H1 (cell line): ENCODE data around the gene IGF2R. TPM values are rescaled to one million over a fixed set of nuclear protein-coding genes. Genes with fewer than 3 reads are reported as not detected.

Experiments used
- CTCF ChIA-PET: fragments of 300-600 bp; sonication (Branson Sonifier 250); formaldehyde crosslinking; loops from one replicate; lab custom pipeline; 2021; ENCODE audit not compliant: partially characterized antibody; lab: Charles Lee
- POLR2A ChIA-PET: fragments of 300-600 bp; sonication (Branson Sonifier 250); formaldehyde crosslinking; loops from one replicate; lab custom pipeline; 2021; ENCODE audit warnings: inconsistent platforms; ENCODE audit not compliant: partially characterized antibody; lab: Charles Lee
- DNase-seq, 2 experiments: peaks; one replicate each; pipeline versions ENCODE4 v3.0.0 to v3.0.0-alpha.2; 2010 to 2022; ENCODE audit warnings: low spot score in 2 of 2, low read depth in 1 of 2, mixed read lengths in 1 of 2
- FAIRE-seq: peaks from 2 replicates; lab custom pipeline; 2011; peaks lifted over from hg19 to GRCh38; lab: Jason Lieb, UNC
- H2AFZ ChIP-seq: 2 replicates; pipeline ENCODE4 v1.8.1; 2012; ENCODE audit warnings: low read length, inconsistent platforms
- H2AK5ac ChIP-seq: 2 replicates; pipeline ENCODE4 v1.6.1; 2013; ENCODE audit warnings: low read depth, low read length
- H2BK120ac ChIP-seq: replicated peaks from 2 replicates; pipeline ENCODE3; 2013; ENCODE audit warnings: low read depth, low read length, inconsistent platforms
- H2BK12ac ChIP-seq: 2 replicates; pipeline ENCODE4 v1.6.1; 2013; ENCODE audit warnings: low read depth, low read length
- H2BK15ac ChIP-seq: 2 replicates; pipeline ENCODE4 v1.6.1; 2013; ENCODE audit warnings: low read length
- H2BK20ac ChIP-seq: 2 replicates; pipeline ENCODE4 v1.6.1; 2013; ENCODE audit warnings: low read length
- H2BK5ac ChIP-seq: 2 replicates; pipeline ENCODE4 v1.6.1; 2013; ENCODE audit warnings: low read depth, low read length
- H3K14ac ChIP-seq: 2 replicates; pipeline ENCODE4 v1.6.1; 2013; ENCODE audit warnings: inconsistent platforms; ENCODE audit not compliant: insufficient read length
- H3K18ac ChIP-seq: 2 replicates; pipeline ENCODE4 v1.6.1; 2013; ENCODE audit warnings: low read length; ENCODE audit errors: extremely low read depth
- H3K23ac ChIP-seq: 2 replicates; pipeline ENCODE4 v1.6.1; 2013; ENCODE audit warnings: inconsistent platforms; ENCODE audit not compliant: insufficient read length
- H3K23me2 ChIP-seq: 2 replicates; pipeline ENCODE4 v1.6.1; 2013; ENCODE audit warnings: low read depth, low read length
- H3K27ac ChIP-seq: 2 replicates; pipeline ENCODE4 v1.6.1; 2011; ENCODE audit warnings: low read depth, low read length, inconsistent platforms
- H3K27me3 ChIP-seq, 4 experiments: replicated peaks in 1 of 4; 1 replicate in 1 of 4; 2 replicates in 3 of 4; pipeline versions ENCODE4 v1.6.1 to v1.8.1; 2011 to 2013; ENCODE audit warnings: low read length in 3 of 4, mild to moderate bottlenecking in 3 of 4, inconsistent platforms in 2 of 4, mixed read lengths in 2 of 4, moderate library complexity in 1 of 4; ENCODE audit not compliant: control insufficient read depth in 3 of 4, insufficient read depth in 3 of 4; ENCODE audit errors: extremely low read depth in 1 of 4
- H3K36me3 ChIP-seq, 4 experiments: 2 replicates each; pipeline versions ENCODE4 v1.6.1 to v1.8.1; 2011 to 2013; ENCODE audit warnings: mild to moderate bottlenecking in 4 of 4, low read length in 3 of 4, moderate library complexity in 2 of 4, control low read depth in 1 of 4, inconsistent platforms in 1 of 4; ENCODE audit not compliant: insufficient read depth in 4 of 4, control insufficient read depth in 2 of 4
- H3K4ac ChIP-seq: replicated peaks from 2 replicates; pipeline ENCODE3; 2013; ENCODE audit warnings: low read length, low read depth, mixed read lengths, inconsistent platforms; ENCODE audit not compliant: insufficient read length
- H3K4me1 ChIP-seq, 4 experiments: replicated peaks in 1 of 4; 1 replicate in 1 of 4; 2 replicates in 3 of 4; pipeline versions ENCODE4 v1.6.1 to v1.8.1; 2011 to 2013; ENCODE audit warnings: low read length in 3 of 4, inconsistent platforms in 2 of 4, mixed read lengths in 1 of 4; ENCODE audit not compliant: insufficient read depth in 4 of 4, control insufficient read depth in 3 of 4
- H3K4me2 ChIP-seq, 2 experiments: 2 replicates each; pipeline versions ENCODE4 v1.6.1 to v1.8.1; 2011 to 2013; ENCODE audit warnings: low read depth in 2 of 2, low read length in 2 of 2, control low read depth in 1 of 2, inconsistent platforms in 1 of 2, mild to moderate bottlenecking in 1 of 2; ENCODE audit not compliant: insufficient read depth in 1 of 2
- H3K4me3 ChIP-seq, 4 experiments: fragments of 200-600, 300-600 bp in 1 of 4; sonication (generic), shearing (Covaris generic), sonication (Bioruptor Twin) in 1 of 4; 2 replicates each; pipeline versions ENCODE4 v1.5.1 to v1.8.1; 2011 to 2016; ENCODE audit warnings: low read length in 4 of 4, low read depth in 3 of 4, control low read depth in 2 of 4, inconsistent platforms in 2 of 4, mild to moderate bottlenecking in 2 of 4, mixed read lengths in 1 of 4, moderate library complexity in 1 of 4; ENCODE audit not compliant: insufficient read depth in 2 of 4; ENCODE audit errors: extremely low read depth in 1 of 4
- H3K56ac ChIP-seq: replicated peaks from 2 replicates; pipeline ENCODE3; 2013; ENCODE audit warnings: low read depth, mild to moderate bottlenecking, mixed read lengths, low read length, inconsistent platforms; ENCODE audit not compliant: insufficient read length
- H3K79me1 ChIP-seq: 2 replicates; pipeline ENCODE4 v1.6.1; 2013; ENCODE audit warnings: low read depth, low read length, control low read depth
- H3K79me2 ChIP-seq, 2 experiments: 2 replicates each; pipeline versions ENCODE4 v1.6.1 to v1.8.1; 2012 to 2013; ENCODE audit warnings: low read length in 2 of 2, mild to moderate bottlenecking in 2 of 2, inconsistent platforms in 1 of 2; ENCODE audit not compliant: insufficient read depth in 2 of 2, control insufficient read depth in 1 of 2
- H3K9ac ChIP-seq, 4 experiments: replicated peaks in 1 of 4; 1 replicate in 1 of 4; 2 replicates in 3 of 4; pipeline versions ENCODE4 v1.6.1 to v1.8.1; 2011 to 2013; ENCODE audit warnings: low read depth in 3 of 4, low read length in 3 of 4, control low read depth in 2 of 4, mild to moderate bottlenecking in 2 of 4, moderate library complexity in 2 of 4, inconsistent platforms in 1 of 4; ENCODE audit errors: extremely low read depth in 1 of 4
- H3K9me3 ChIP-seq, 2 experiments: 2 replicates each; pipeline versions ENCODE4 v1.6.1 to v1.8.1; 2012 to 2013; ENCODE audit warnings: mild to moderate bottlenecking in 2 of 2, moderate library complexity in 2 of 2, control low read depth in 1 of 2, inconsistent platforms in 1 of 2, low read depth in 1 of 2, low read length in 1 of 2, mixed read lengths in 1 of 2; ENCODE audit not compliant: insufficient read depth in 2 of 2
- H4K20me1 ChIP-seq, 2 experiments: replicated peaks in 1 of 2; 2 replicates each; pipeline versions ENCODE3 to v1.8.1; 2011 to 2013; ENCODE audit warnings: inconsistent platforms in 2 of 2, low read length in 2 of 2, mild to moderate bottlenecking in 1 of 2; ENCODE audit not compliant: insufficient read depth in 2 of 2, control insufficient read depth in 1 of 2
- H4K5ac ChIP-seq: 2 replicates; pipeline ENCODE4 v1.6.1; 2013; ENCODE audit warnings: low read length, low read depth, mixed read lengths, inconsistent platforms; ENCODE audit not compliant: insufficient read length
- H4K8ac ChIP-seq: 2 replicates; pipeline ENCODE4 v1.8.0; 2013; ENCODE audit warnings: mild to moderate bottlenecking, moderate library complexity, low read length, inconsistent platforms; ENCODE audit not compliant: insufficient read depth; ENCODE audit errors: extremely low read depth
- H4K91ac ChIP-seq: replicated peaks from 2 replicates; pipeline ENCODE3; 2013; ENCODE audit warnings: low read length, mixed read lengths, inconsistent platforms; ENCODE audit not compliant: insufficient read length
- BCL11A ChIP-seq, 2 experiments: IDR thresholded peaks; one replicate each; pipeline ENCODE4 v1.6.1; 2011; ENCODE audit warnings: low read depth in 2 of 2, low read length in 2 of 2, mild to moderate bottlenecking in 2 of 2
- EGR1 ChIP-seq: IDR thresholded peaks from 2 replicates; pipeline ENCODE4 v1.6.1; 2011; ENCODE audit warnings: low read depth, low read length, borderline replicate concordance
- WGBS, 2 experiments: shearing (Covaris generic) in 1 of 2; methylation state at CpG; one replicate each; pipeline versions ENCODE4 v1.1.6 to v1.1.7; 2013 to 2015; ENCODE audit warnings: low lambda C conversion rate in 2 of 2, mixed read lengths in 2 of 2, inconsistent platforms in 1 of 2, low coverage in 1 of 2, missing lambda C conversion rate in 1 of 2; ENCODE audit not compliant: insufficient replicate concordance in 2 of 2, insufficient coverage in 1 of 2, insufficient read length in 1 of 2; ENCODE audit errors: extremely low coverage in 1 of 2, missing lambda C conversion rate in 1 of 2; 5-methylcytosine and 5-hydroxymethylcytosine counted together
- polyA plus RNA-seq, 7 experiments: library from polyadenylated mRNA; depleted of rRNA in 3 of 7; stranded (reverse) in 5 of 7; unstranded in 2 of 7; fragments of >200 nt in 5 of 7; fragments of 200-250 nt in 2 of 7; gene quantifications; 1 replicate in 5 of 7; 2 replicates in 1 of 7; 4 replicates in 1 of 7; pipeline versions ENCODE4 v1.2.1 to v1.2.3, GENCODE V29; 2011 to 2013; ENCODE audit warnings: missing spikeins in 2 of 7, mixed read lengths in 2 of 7
- total RNA-seq: library from RNA; stranded (reverse); fragmentation: NEBNext Ultra II Directional; extraction: Animal tissue kit (Norgen Biotek cat#: 25700); gene quantifications from 2 replicates; pipeline ENCODE4 v1.2.1, GENCODE V29; 2021

Gene IGF2R
- total and polyA plus RNA-seq, 2 of the 8 experiments (the other 6 are each of a cell fraction or from before 2014, with no cell fraction given) = 20.6 to 74.1 TPM

- H3K4me3 ChIP-seq = no peak overlapping the region
- no peaks in the 10 kb centered on the region for H3K9me3 ChIP-seq
- 61% methylated on average over 4 of the region's 4 CpGs; no CpG with 5 or more reads in 1 of the 2 experiments for WGBS, 2 experiments
- no peak overlapping the region for H4K8ac ChIP-seq
- H3K23ac ChIP-seq = no peak overlapping the region
- H2BK20ac ChIP-seq = no peak overlapping the region
- H3K36me3 ChIP-seq = no peaks in the 10 kb centered on the region
- FAIRE-seq (no peak), DNase-seq (no peak)
- peak overlapping the region; percentile 18; the same call in 1 of the 2 replicates for H2AK5ac ChIP-seq
- no peak overlapping the region for H2BK5ac ChIP-seq
- peaks cover 7 to 22% (median 11%) of the 10 kb centered on the region in 4 experiments for H3K4me1 ChIP-seq
- H3K9ac ChIP-seq = no peak overlapping the region
- no peaks in the 10 kb centered on the region for H3K79me2 ChIP-seq
- H3K4me2 ChIP-seq = peak overlapping the region; percentile 28 to 35; a peak in 3 of 4 replicates
- H3K27me3 ChIP-seq = no peaks in the 10 kb centered on the region; a peak in 1 of 7 replicates
- POLR2A ChIA-PET = no interaction called here
- H2BK15ac ChIP-seq = no peak overlapping the region; the same call in 1 of the 2 replicates
- TF ChIP-seq EGR1 (no peak), BCL11A (IDR thresholded peaks at IDR 0.05; ENCODE audit: low read depth in 2 of 2, low read length in 2 of 2) (no peak)
- TF ChIP-seq, all 59 proteins: peak for 0
- Histone ChIP-seq H2BK12ac (no peak overlapping the region), H4K5ac (no peak overlapping the region), H3K4ac (peak overlapping the region; percentile 36), H3K79me1 (no peaks in the 10 kb centered on the region), H3K56ac (no peak overlapping the region), H2BK120ac (no peak overlapping the region), H3K14ac (no peak overlapping the region), H4K20me1 (no peaks in the 10 kb centered on the region), H2AFZ (no peak overlapping the region), H4K91ac (peak overlapping the region; percentile 84), H3K18ac (no peak overlapping the region), H3K23me2 (no peaks in the 10 kb centered on the region), H3K27ac (no peak overlapping the region)
- CTCF ChIA-PET = interaction anchor here (1.0 to 1.3 kb wide), 2 partner anchors 9 to 323 kb away, joined by 3 read pairs; no protein-coding TSS in a partner anchor
Measured at GRCh38 chr6:160132297-160132637, 163.4 kb downstream of the IGF2R start.
